ENCODE data around the gene FER.
"Not testable (repeated sequence)": the region's sequence is repeated elsewhere in the genome, so short reads cannot be mapped to it uniquely, and the experiment has no call there.

Gene FER

DNA sequence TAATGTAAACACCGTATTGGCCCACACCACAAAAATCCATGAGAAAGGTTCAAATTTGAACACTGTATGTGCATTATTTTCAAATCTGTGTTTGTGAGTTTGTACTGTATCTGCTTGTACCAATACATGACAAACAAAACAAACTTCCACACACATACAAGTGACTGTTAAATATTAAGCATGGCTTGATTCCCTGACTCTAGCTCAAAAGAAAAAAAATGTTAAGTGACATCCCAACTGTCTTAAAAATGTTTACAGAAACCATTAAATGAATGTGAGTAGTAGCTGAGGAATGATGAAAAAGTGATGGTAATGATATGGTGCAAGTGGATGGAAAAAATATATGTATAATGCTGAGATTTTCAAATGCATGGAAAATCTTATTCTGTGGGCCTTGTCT is 302.6 kb downstream of the FER start:
- DNase-seq: not testable (repeated sequence)

DNA sequence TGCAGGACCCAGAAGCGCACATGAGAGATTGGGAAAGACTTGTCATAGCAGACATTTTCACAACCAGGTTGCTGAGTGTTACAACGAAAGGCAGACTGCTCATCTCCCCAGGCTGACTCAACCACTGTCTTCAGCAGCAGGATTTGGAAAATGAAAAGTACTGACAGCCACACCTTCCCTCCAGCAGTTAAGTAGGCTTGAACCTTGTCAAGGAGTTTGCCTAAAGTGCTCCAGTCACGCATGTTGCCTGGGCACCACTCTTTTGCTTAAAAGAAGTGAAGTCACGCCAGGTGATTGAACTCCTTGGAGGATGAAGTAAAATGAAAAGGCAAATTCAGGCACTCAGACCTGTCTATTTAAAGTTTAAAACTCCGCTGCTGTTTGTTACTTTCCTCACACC is 304.5 kb downstream of the FER start:
- DNase-seq: not testable (repeated sequence)

DNA sequence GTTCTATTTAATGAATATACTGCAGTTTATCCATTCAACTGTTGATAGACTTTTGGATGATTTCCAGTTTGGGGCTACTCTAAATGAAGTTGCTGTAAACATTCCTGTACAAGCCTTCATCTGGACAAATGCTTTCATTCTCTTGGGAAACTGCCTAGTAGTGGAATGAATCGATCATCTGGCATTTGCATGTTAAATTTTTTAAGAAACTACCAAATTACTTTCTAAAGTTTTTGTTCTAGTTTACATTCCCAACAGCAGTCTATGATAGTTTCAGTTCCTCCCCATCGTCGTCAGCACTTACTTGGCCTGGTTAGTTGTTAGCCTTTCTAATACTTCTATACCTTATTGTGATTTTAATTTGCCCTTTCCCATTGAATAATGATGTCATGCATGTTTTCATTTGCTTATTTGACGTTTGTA is 306.3 kb downstream of the FER start:
- no peak for DNase-seq

DNA sequence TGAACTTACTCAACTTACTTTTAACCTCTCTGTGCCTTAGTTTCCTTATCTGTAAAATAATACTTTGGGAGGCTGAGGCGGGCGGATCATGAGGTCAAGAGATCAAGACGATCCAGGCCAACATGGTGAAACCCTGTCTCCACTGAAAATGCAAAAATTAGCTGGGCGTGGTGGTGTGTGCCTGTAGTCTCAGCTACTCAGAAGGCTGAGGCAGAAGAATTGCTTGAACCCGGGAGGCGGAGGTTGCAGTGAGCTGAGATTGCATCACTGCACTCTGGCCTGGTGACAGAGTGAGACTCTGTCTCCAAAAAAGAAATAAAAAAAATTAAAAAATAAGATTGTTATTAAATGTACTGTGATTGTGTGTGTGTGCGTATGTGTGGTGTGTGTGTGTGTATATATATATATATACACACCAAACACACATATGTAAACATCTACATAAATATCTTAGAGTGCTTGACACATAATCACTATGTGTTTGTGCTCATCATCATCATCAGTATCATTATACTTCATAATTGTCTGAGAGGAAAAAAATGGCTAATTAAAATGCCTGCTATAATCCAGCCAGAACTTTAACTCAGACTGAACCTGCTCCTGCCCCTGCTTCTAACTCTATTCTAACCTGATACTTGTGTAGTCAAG is 312.8 kb downstream of the FER start:
- no peak for DNase-seq

DNA sequence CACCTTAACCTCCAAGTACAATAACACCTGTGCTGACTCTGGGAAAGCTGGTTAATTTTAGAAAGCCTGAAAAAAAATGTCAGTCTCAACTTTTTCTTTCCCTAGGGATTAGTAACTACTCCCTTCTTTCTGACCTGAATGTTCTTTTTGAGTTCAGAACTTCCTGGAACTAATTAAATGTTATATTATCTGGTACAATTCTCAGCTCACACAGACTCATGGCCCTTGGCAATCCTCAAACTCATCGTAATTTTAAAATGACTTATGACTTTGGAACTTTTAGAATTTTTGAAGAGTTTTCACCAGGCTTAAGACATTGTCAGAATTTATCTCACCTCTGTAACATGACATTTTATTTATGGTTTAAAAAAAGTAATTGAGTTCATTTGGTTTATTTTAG is 315.0 kb downstream of the FER start:
- no peak for DNase-seq

DNA sequence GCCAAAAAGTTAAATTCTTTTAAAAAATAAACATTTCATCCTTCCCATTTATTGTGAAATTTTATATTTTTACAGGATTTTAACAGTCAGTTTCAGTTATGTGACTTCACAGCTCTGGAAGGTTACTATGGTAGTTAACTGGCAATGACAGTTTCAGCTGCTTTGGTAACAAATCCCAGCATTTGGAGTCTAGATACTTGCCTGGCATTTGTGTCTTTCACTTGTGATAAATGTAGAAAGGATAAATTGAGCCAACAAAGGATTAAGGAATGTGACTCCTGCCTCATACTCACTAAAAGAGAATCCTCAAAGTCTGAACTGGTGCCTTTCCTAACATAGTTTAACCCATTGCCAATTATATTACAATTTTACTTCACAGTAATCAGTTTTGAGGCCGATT is 315.5 kb downstream of the FER start:
- DNase-seq: no peak

DNA sequence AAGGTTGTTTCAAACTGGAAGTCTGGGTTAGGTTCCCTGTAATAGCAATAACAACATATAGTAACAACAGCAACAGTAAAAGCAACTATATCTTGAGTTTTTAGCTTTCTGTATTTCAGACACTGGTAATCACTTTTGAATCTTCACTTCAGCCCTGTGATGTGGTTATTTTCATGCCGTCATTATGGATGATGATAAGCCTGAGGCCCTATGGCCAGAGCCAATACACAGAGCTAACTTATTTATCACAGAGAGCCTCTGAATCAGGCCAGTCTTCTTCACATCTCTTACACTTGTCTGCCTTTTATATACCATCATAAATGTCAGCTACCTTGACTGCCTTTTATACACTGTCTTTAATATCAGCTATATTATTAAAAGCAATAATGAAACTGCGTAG is 329.0 kb downstream of the FER start:
- DNase-seq: no peak

DNA sequence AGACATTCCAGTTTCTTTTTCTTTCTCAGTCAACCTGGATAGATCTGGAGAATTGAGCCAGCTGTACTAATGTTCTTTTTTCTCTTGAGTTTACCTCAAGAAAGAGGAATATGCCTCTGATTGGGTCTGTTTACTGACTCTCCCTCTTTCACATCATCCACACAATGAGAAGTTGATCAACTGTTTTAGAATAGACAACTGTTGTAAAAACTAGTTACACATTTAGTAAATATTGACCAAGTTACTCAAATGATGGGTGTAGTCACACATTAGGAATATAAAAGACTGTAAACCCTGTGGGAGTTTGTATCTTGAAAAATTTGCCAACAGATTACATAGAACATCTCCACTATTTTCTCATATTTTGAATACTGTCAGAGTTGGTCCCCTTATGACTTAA is 330.8 kb downstream of the FER start:
- DNase-seq: no peak

DNA sequence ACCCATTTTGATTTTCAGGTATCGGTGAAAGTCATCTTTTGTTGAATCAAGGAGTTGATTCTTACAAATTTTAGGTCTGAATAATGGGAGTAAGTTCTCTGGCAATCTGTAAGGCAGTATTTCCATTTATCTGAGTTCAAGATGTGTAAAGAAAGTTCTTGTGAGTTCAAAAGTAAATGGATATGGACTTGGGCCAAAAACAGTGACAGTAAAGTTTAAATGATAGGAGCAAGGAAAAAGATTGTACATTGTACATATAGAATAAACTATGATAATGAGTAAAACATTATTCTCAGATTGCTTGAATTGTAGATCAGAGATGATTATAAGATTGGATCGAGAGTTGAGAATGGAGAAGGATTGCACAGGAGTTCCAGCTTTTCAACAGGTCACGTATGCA is 332.8 kb downstream of the FER start:
- no peak for DNase-seq

DNA sequence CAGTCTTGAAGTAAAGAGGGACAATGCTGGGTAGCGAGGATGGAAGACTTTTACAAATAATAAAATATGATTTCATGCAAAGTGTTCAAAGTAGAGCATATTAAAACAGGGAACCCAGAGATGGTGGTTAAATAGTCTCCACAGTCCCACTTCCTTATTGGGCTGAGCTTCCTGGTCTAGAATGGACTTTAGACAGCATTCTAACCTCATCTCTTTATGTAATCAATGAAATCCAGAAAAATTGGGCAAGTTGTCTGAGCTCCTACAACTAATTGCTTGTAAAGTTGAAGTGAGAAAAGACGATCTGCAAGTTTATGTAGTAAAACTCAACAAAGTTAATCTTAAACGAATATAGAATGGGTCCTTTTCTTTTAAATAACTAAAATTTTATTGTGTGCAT is 333.2 kb downstream of the FER start:
- DNase-seq: no peak

DNA sequence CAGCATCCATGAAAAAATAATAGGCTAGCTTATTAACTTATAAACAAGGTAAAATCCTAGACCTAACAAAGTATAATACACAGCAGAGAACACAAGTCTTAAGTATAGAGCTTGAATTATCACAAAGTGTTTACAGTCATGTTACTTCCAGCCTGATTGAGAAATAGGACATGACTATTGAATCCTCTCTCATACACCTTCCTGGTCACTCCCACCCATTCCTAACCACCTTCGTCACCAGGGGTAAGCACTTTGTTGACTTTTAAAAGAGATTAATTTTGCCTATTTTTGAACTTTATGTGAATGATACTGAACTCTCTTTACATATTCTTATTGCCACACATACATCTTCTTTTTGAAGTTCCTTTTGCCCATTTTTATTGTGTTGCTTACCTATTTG is 336.2 kb downstream of the FER start:
- no peak for DNase-seq

DNA sequence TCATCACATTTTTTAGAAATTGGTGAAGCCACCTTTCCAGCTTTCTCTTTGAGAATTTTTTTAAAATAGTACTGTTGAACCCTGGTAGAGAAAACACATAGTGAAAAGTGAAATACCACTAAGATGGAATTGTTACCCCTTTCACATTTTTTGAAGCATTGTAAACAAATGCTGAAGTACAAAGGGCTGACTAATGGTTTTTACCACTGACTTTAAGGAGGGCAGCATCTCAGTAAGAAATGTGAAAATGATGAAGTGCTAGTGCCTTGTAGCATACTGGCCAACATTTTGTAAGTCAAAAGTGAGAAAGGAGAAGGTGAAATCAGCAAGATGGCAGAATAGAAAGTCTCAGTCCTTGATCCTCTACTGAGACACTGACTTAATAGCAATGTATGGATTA is 341.5 kb downstream of the FER start:
- no peak for DNase-seq

DNA sequence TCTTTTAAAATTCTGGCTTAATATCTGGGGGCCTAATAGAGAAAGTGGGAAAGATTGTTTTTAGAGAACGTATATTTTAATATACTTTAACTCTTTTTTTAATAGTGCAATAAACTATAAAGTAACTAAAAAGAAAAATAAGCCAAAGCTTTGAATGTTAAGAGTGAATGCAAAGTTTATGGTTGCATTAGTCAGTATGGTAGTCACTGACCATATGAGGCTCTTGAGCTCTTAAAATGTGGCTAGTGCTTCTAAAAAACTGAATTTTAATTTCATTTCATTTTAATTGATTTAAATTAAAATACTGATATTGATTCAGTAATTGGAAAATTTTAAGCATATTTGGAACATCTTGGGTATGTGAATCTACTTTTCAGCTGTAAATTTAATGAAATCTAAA is 351.4 kb downstream of the FER start:
- no peak for DNase-seq

DNA sequence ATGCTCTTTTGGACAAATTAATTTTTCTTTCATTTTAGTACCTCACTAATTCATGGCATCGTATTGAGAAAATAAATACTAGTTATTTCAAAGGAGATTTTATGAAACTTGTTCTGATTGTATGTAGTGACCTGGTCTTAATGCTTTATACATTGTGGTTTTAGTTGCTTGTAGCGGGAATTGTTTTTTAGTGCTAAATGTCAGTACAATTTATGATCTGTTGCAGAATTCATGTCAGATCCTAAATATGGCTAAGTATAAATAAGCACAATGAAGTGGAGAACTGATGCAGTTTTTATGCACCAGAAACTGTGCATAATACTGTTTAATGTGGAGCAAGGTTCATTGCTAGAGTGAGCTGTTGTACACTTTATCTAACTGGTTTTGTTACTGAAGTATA is 353.3 kb downstream of the FER start:
- no peak for DNase-seq

DNA sequence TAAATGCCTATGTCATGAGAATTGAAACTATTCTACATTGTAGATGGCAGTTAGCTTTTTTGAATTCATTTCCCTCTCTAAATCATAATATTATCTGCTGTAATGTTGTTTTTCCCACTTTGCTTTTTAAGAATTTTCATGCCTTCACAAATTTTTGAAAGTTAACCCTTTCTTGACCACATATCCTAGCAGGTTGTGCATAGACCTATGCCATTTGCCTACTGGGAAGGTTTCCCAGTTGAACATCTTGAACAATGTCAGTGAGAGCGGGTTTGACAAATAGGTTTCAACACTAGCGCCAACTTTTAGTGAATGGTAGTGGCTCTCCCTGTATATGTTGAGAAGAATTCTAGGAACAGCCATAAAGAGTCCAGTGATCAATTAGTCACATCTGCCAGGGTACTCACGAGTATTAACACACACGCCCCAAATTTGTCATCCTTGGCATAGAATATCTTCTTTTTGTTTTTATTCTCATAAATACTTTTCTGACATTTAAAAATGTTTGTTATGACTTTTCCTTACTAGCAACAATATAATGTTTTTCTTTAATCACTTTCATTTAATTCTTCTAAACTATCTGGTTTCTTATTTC is 354.5 kb downstream of the FER start:
- DNase-seq: no peak

DNA sequence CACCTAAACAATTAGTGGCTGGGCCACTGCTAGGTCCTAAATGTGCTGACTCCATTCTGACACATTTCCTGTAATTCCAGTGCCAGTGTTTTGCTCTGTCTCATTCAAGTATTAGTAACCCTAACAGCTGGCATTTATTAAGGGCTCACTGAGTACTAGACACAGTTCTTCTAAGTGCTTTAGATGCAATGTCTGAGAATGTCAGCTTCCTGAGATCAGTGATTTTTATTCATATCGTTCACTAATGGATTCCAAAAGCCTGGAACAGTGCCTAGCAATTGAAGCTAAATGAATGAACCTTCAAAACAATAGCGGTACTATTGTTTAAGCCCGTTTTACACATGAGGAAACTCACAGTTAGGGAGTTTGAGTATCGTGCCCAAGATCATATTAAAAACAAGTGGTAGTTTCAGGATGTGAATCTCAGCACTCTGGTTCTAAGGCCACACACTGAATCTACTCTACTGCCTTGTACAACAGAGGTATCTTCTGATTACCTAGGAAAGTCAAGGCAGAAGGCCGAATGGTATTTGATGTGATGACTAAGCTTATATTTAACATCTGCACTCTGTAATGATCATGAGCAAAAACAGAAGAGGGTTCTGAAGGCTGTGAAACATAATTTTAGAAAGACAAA is 358.1 kb downstream of the FER start:
- DNase-seq: no peak

DNA sequence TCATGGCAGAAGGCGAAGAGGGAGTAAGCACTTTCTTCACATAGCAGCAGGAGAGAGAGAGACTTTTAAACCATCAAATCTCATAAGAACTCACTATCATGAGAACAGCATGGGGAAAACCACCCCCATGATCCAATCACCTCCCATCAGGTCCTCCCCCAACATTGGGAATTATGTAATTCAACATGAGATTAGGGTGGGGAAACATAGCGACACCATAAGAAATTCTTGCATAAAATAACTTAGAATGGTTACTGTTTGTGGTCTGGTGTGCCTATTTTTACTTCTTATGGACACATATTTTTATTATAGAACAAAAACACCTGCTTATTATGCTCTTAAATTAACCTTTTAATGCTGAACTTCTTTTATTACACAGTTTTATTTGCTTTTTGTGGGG is 364.0 kb downstream of the FER start:
- no peak for DNase-seq

DNA sequence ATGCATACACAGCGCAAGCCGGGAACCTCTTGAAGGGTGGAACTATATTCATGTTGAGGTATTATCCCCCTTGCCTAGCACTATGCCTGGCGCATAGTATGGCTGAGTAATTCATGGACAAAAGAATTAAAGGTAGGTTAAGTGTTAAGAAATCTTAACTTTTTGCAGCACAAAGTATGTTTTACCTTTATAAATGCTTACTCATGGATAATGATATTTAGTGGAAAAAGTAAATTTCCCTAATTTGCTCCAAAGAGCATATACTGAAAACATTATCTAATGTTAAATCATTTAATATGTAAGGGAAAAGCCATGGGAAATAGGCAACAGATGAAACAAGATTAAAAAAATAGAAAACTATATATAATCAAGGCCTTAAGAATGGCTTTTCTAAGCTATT is 365.9 kb downstream of the FER start:
- no peak for DNase-seq

DNA sequence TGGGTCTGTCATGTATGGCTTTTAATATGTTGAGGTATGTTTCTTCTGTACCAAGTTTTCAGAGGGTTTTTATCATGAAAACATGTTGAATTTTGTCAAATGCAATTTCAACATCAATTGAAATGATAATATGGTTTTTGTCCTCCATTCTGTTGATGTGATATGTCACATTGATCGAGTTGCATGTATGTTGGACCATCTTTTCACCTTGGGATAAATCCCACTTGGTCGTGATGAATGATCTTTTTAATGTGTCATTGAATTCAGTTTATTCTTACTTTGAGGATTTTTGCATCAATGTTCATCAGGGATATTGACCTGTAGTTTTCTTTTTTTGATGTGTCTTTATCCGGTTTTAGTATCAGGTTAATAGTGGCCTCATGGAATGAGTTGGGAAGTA is 373.5 kb downstream of the FER start:
- no peak for DNase-seq

DNA sequence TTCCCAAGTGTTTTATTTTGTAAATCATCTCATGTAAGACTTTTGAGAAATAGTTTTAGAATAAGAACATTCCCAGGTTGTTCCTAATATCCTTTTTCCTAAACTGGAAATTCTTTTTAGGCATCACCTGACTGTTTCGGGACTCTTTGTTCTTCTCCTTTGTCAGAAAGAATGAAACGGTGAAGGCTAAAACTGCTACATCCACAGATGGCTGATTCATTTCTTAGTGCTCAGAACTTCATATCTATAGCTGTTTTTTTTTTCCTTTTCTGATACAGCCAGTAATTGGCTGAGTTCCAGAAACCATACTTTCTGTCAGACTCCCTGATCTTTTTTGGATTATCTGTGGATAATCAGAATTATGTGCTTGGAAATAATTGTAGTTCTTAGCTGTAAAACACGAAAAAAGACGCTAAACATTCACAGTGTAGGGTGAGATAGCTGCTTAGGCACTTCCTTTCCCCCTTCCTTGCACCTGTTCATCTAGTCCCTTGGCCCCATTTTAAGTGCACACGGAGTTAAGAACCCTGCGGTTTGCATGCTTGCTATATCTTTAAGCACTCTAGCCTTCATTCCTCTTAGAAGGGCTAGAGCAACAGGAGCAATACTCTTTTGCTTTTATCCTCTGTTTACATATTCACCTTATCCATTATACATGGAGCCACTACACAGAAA is 378.2 kb downstream of the FER start:
- no peak for DNase-seq

DNA sequence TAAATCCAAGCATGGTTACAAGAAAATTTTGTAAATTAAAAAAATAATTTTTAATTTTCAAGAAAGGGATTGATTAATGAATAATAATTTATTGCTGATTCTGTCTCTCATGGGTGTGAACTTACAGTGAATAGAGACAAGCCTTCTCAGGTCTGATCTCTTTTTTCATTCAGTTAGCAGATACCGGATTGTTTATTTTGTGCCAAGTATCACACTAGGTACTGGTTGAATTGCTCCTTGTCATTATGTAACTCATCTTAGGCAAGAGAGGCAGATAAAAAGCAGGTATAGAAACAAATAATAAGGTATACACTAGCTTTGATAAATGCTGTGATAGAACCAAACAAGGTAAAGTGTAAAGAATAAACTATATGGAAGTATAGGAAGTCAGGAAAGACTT is 378.8 kb downstream of the FER start:
- no peak for DNase-seq

DNA sequence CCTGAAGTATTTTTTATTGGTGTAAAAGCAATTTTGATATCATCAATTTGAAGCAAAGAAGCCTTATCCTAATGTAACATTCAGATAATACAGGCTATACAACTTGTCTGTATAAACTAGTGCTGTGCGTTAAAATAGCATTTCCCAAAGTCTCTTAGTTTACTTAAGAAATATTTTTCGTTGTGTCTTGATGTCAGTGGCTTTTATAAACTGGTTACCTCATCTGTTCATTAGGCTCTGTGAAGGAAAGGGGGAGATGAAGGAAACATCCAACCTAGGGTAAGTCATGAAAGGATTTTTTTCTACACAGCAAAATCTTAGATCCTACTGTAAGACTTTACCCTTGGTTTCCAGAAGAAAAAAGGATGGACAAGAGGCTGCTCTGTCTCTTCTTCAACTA is 389.2 kb downstream of the FER start:
- no peak for DNase-seq

DNA sequence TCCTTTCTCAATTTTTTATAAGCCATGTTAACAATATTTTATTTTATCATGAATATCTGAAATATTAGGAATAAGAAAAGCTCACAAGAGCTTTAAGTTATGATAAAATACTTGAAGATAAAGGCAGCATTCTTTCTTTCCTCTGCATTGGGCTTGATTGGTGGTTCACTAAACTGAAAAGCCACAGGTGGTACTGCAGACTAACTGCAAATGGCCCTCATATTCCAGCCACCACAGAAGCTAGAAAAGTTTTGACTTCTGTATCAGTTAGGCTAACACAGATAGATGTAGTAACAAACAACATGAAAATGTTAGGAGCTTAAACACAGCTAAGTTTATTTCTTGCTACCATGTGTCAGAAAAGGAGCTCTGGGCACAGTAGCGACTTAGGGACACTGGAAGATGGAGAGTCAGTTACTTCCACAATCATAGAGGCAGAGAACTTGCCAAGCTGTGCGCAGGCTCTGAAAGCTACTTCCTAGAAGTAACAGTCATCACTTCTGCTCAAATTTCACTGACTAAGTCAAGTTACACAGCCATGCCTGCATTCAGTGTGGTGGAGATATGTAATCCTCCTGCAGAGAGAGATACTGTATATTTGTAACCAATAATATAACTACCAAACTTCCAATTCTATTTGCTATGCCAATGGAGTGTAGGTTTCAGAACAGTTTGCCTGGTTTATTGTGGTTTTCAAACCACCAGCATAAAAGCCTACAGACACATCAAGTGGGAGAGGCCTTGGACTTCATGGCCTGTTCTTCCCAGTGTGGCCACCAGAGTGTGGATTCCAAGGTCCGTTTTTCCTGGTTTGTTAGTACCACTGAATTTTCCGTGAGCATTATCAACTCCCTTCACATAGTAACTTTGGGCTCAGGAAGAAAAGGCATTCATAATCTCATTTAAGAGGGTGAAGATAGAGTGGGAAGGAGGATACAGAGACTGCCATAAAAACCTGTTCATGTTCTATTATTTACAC is 393.8 kb downstream of the FER start:
- DNase-seq: no peak

Measured in NCI-H1092 treated with DMSO at 0.1 percent for 48 hours (cell line).